ENCODE measurements around the gene TRIM44. TPM values are rescaled to one million over a fixed set of nuclear protein-coding genes. Genes with fewer than 3 reads are reported as not detected.

TRIM44 gene
- total and polyA plus RNA-seq, 10 of the 15 experiments (the other 5 are each of a cell fraction or from before 2014, with no cell fraction given), result 6.7 to 93.0 (median 27.6) TPM

DNA sequence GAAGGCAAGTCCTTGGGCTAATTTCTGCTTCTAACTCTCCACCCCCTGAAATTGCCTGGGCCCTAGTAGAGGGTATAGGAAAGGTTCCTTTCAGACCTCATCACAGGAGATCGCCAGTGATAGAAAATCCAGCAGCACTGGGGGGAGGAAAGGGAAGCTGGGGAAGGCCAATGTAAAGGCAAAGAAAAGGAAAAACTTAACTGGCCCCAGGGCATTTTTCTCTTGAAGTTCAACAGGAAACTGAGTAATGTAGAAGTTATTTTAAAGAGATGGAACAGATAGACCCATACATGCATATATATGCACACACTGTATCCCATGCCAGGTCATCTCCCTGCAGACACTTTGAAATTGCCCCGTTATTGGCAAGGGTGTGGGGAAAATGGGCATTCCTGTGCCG lies 134.0 kb downstream of the TRIM44 start:
- ChIA-PET POLR2A (no interaction called here), RAD21 (ENCODE audit: unreplicated experiment) (interaction anchor here (0.8 kb wide), 1 partner anchor 79 kb away, joined by 3 read pairs; no protein-coding TSS in a partner anchor)
- no peak for TF ChIP-seq BHLHE40 (IDR thresholded peaks at IDR 0.05; ENCODE audit: borderline replicate concordance in 1 of 2, low read depth in 2 of 2, low read length in 1 of 2)
- TF ChIP-seq, protein P1, sequence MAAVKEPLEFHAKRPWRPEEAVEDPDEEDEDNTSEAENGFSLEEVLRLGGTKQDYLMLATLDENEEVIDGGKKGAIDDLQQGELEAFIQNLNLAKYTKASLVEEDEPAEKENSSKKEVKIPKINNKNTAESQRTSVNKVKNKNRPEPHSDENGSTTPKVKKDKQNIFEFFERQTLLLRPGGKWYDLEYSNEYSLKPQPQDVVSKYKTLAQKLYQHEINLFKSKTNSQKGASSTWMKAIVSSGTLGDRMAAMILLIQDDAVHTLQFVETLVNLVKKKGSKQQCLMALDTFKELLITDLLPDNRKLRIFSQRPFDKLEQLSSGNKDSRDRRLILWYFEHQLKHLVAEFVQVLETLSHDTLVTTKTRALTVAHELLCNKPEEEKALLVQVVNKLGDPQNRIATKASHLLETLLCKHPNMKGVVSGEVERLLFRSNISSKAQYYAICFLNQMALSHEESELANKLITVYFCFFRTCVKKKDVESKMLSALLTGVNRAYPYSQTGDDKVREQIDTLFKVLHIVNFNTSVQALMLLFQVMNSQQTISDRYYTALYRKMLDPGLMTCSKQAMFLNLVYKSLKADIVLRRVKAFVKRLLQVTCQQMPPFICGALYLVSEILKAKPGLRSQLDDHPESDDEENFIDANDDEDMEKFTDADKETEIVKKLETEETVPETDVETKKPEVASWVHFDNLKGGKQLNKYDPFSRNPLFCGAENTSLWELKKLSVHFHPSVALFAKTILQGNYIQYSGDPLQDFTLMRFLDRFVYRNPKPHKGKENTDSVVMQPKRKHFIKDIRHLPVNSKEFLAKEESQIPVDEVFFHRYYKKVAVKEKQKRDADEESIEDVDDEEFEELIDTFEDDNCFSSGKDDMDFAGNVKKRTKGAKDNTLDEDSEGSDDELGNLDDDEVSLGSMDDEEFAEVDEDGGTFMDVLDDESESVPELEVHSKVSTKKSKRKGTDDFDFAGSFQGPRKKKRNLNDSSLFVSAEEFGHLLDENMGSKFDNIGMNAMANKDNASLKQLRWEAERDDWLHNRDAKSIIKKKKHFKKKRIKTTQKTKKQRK (IDR thresholded peaks at IDR 0.05; ENCODE audit: low read depth, low read length), result no peak
- no peak for TF ChIP-seq ZZZ3 (IDR thresholded peaks at IDR 0.05; ENCODE audit: control insufficient read depth, insufficient read length, low read depth)
- TF ChIP-seq, protein P2, sequence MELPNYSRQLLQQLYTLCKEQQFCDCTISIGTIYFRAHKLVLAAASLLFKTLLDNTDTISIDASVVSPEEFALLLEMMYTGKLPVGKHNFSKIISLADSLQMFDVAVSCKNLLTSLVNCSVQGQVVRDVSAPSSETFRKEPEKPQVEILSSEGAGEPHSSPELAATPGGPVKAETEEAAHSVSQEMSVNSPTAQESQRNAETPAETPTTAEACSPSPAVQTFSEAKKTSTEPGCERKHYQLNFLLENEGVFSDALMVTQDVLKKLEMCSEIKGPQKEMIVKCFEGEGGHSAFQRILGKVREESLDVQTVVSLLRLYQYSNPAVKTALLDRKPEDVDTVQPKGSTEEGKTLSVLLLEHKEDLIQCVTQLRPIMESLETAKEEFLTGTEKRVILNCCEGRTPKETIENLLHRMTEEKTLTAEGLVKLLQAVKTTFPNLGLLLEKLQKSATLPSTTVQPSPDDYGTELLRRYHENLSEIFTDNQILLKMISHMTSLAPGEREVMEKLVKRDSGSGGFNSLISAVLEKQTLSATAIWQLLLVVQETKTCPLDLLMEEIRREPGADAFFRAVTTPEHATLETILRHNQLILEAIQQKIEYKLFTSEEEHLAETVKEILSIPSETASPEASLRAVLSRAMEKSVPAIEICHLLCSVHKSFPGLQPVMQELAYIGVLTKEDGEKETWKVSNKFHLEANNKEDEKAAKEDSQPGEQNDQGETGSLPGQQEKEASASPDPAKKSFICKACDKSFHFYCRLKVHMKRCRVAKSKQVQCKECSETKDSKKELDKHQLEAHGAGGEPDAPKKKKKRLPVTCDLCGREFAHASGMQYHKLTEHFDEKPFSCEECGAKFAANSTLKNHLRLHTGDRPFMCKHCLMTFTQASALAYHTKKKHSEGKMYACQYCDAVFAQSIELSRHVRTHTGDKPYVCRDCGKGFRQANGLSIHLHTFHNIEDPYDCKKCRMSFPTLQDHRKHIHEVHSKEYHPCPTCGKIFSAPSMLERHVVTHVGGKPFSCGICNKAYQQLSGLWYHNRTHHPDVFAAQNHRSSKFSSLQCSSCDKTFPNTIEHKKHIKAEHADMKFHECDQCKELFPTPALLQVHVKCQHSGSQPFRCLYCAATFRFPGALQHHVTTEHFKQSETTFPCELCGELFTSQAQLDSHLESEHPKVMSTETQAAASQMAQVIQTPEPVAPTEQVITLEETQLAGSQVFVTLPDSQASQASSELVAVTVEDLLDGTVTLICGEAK (IDR thresholded peaks at IDR 0.05; ENCODE audit: borderline replicate concordance), result no peak
- TF ChIP-seq, protein P3, sequence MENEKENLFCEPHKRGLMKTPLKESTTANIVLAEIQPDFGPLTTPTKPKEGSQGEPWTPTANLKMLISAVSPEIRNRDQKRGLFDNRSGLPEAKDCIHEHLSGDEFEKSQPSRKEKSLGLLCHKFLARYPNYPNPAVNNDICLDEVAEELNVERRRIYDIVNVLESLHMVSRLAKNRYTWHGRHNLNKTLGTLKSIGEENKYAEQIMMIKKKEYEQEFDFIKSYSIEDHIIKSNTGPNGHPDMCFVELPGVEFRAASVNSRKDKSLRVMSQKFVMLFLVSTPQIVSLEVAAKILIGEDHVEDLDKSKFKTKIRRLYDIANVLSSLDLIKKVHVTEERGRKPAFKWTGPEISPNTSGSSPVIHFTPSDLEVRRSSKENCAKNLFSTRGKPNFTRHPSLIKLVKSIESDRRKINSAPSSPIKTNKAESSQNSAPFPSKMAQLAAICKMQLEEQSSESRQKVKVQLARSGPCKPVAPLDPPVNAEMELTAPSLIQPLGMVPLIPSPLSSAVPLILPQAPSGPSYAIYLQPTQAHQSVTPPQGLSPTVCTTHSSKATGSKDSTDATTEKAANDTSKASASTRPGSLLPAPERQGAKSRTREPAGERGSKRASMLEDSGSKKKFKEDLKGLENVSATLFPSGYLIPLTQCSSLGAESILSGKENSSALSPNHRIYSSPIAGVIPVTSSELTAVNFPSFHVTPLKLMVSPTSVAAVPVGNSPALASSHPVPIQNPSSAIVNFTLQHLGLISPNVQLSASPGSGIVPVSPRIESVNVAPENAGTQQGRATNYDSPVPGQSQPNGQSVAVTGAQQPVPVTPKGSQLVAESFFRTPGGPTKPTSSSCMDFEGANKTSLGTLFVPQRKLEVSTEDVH (IDR thresholded peaks at IDR 0.05; ENCODE audit: low read depth, partially characterized antibody), result no peak
- TF ChIP-seq RAD51 (IDR thresholded peaks at IDR 0.05), result no peak

More for the DNA sequence above, 134.0 kb downstream of the TRIM44 start:
- Histone ChIP-seq H4K20me1 (ENCODE audit: control insufficient read depth, insufficient read depth) (no peaks in the 10 kb centered on the region; the same call in 1 of the 2 replicates), H3K9ac (ENCODE audit: control insufficient read depth, insufficient read depth, low read length) (no peak overlapping the region), H3K36me3 (ENCODE audit: control insufficient read depth in 2 of 2, insufficient read depth in 2 of 2, low read length in 1 of 2) (no peaks in the 10 kb centered on the region; a peak in 2 of 4 replicates), H3K27me3 (replicated peaks in 1 of 2; ENCODE audit: control insufficient read depth in 2 of 2, insufficient read depth in 2 of 2, low read length in 1 of 2) (no peaks in the 10 kb centered on the region), H3K27ac (ENCODE audit: control insufficient read depth, insufficient read depth) (no peak overlapping the region), H3K4me3 (no peak overlapping the region), H2AFZ (ENCODE audit: control insufficient read depth, low read depth, low read length) (no peak overlapping the region), H3K4me2 (ENCODE audit: control insufficient read depth, insufficient read depth) (no peak overlapping the region), H3K79me2 (ENCODE audit: control insufficient read depth, insufficient read depth, low read length) (no peaks in the 10 kb centered on the region), H3K4me1 (ENCODE audit: control insufficient read depth, insufficient read depth, low read length) (peaks cover 9% of the 10 kb centered on the region), H3K9me3 (replicated peaks; ENCODE audit: control insufficient read depth, insufficient read depth, low read length) (no peaks in the 10 kb centered on the region; the same call in 1 of the 3 replicates)
- ChIA-PET SMC1A (ENCODE audit: uncharacterized antibody, unreplicated experiment) (interaction anchor here (1.1 kb wide), 1 partner anchor 26 kb away, joined by 3 read pairs; no protein-coding TSS in a partner anchor), CTCF (interaction anchor here (1.1 to 2.4 kb wide), 2 partner anchors 11 to 26 kb away, joined by 3 to 15 read pairs; no protein-coding TSS in a partner anchor)
- intact Hi-C loops (cut with micrococcal nuclease; ENCODE audit: unreplicated experiment) (no loop called here), in situ Hi-C loops (cut with MboI) (no loop called here)
- 98% methylated on average over 3 of the region's 3 CpGs for WGBS (ENCODE audit: insufficient coverage, insufficient replicate concordance, low lambda C conversion rate, missing lambda C conversion rate)
- DNase-seq (ENCODE audit: low read depth, low spot score) (no peak), FAIRE-seq (no peak), ATAC-seq (no peak)
- BruUV-seq (replicated peaks), result no TSS peak
